ENCODE data around the gene CD300LF. TPM values are rescaled to one million over a fixed set of nuclear protein-coding genes. Genes with fewer than 3 reads are reported as not detected.

CD300LF gene
- total and polyA plus RNA-seq, 3 experiments from 2014 or later = not detected

- no peak overlapping the region for H3K27ac ChIP-seq (ENCODE audit: low read depth, low read length)
- H3K4me3 ChIP-seq (ENCODE audit: low read length) = no peak overlapping the region
- ChIA-PET POLR2A (no interaction called here), CTCF (no interaction called here)
- no peaks in the 10 kb centered on the region for H3K9me3 ChIP-seq (ENCODE audit: low read length)
- H3K4me1 ChIP-seq (ENCODE audit: insufficient read depth, low read length) = peaks cover 15% of the 10 kb centered on the region
- Mint-ChIP-seq H3K27me3 (peaks cover 7 to 19% of the 10 kb centered on the region in 2 donors), H3K27ac (no peak overlapping the region), H3K4me3 (no peak overlapping the region), H3K4me1 (peaks cover 15 to 22% (median 18%) of the 10 kb centered on the region in 3 donors), H3K36me3 (peaks cover 0 to 1% (median 0%) of the 10 kb centered on the region in 3 donors), H3K9me3 (no peaks in the 10 kb centered on the region)
- H3K36me3 ChIP-seq (ENCODE audit: insufficient read depth, low read length) = no peaks in the 10 kb centered on the region
- H3K27me3 ChIP-seq (ENCODE audit: insufficient read depth, low read length, poor library complexity, severe bottlenecking) = no peaks in the 10 kb centered on the region
- DNase-seq = no peak
Observed at GRCh38 chr17:74682028-74682427, 30.7 kb downstream of the CD300LF start.

- CTCF ChIA-PET = interaction anchor here (0.8 to 1.5 kb wide), 3 partner anchors 9 to 56 kb away, joined by 3 to 5 read pairs (median 4); no protein-coding TSS in a partner anchor
- H3K4me1 ChIP-seq (ENCODE audit: insufficient read depth, low read length) = peaks cover 15% of the 10 kb centered on the region
- peaks cover 12 to 25% of the 10 kb centered on the region in 2 donors for H3K27me3 Mint-ChIP-seq
Observed at GRCh38 chr17:74680941-74681340, 31.8 kb downstream of the CD300LF start.

GRCh38 chr17:74680213-74680612 lies 32.5 kb downstream of the CD300LF start:
- ChIA-PET CTCF (interaction anchor here (0.8 to 1.5 kb wide), 3 partner anchors 8 to 56 kb away, joined by 3 to 5 read pairs (median 4); no protein-coding TSS in a partner anchor), POLR2A (no interaction called here)
- H3K9me3 ChIP-seq (ENCODE audit: low read length) = no peaks in the 10 kb centered on the region
- Mint-ChIP-seq H3K4me1 (peaks cover 15 to 22% (median 18%) of the 10 kb centered on the region in 3 donors), H3K4me3 (no peak overlapping the region), H3K27me3 (peaks cover 12 to 32% of the 10 kb centered on the region in 2 donors), H3K36me3 (peaks cover 0 to 2% (median 0%) of the 10 kb centered on the region in 3 donors), H3K9me3 (no peaks in the 10 kb centered on the region), H3K27ac (peak overlapping the region in 1 of 8 donors; percentile 46)
- H3K27ac ChIP-seq (ENCODE audit: low read depth, low read length) = no peak overlapping the region
- H3K4me1 ChIP-seq (ENCODE audit: insufficient read depth, low read length) = peaks cover 15% of the 10 kb centered on the region
- no peak overlapping the region for H3K4me3 ChIP-seq (ENCODE audit: low read length)
- DNase-seq = no peak
- H3K27me3 ChIP-seq (ENCODE audit: insufficient read depth, low read length, poor library complexity, severe bottlenecking) = peaks cover 3% of the 10 kb centered on the region
- H3K36me3 ChIP-seq (ENCODE audit: insufficient read depth, low read length) = no peaks in the 10 kb centered on the region

More at GRCh38 chr17:74680941-74681340, 31.8 kb downstream of the CD300LF start:
- DNase-seq = no peak
- no peaks in the 10 kb centered on the region for H3K9me3 ChIP-seq (ENCODE audit: low read length)
- POLR2A ChIA-PET = no interaction called here
- H3K27ac Mint-ChIP-seq = no peak overlapping the region
- peaks cover 0 to 2% (median 0%) of the 10 kb centered on the region in 3 donors for H3K36me3 Mint-ChIP-seq
- no peaks in the 10 kb centered on the region for H3K9me3 Mint-ChIP-seq
- H3K36me3 ChIP-seq (ENCODE audit: insufficient read depth, low read length) = no peaks in the 10 kb centered on the region
- H3K27me3 ChIP-seq (ENCODE audit: insufficient read depth, low read length, poor library complexity, severe bottlenecking) = no peaks in the 10 kb centered on the region
- no peak overlapping the region for H3K4me3 ChIP-seq (ENCODE audit: low read length)
- no peak overlapping the region for H3K27ac ChIP-seq (ENCODE audit: low read depth, low read length)
- peaks cover 15 to 22% (median 18%) of the 10 kb centered on the region in 3 donors for H3K4me1 Mint-ChIP-seq
- no peak overlapping the region for H3K4me3 Mint-ChIP-seq

- Histone ChIP-seq H3K4me3 (ENCODE audit: low read length) (no peak overlapping the region), H3K9me3 (ENCODE audit: low read length) (no peaks in the 10 kb centered on the region), H3K27me3 (ENCODE audit: insufficient read depth, low read length, poor library complexity, severe bottlenecking) (peaks cover 3% of the 10 kb centered on the region), H3K36me3 (ENCODE audit: insufficient read depth, low read length) (no peaks in the 10 kb centered on the region), H3K27ac (ENCODE audit: low read depth, low read length) (no peak overlapping the region), H3K4me1 (ENCODE audit: insufficient read depth, low read length) (peaks cover 15% of the 10 kb centered on the region)
- H3K36me3 Mint-ChIP-seq = peaks cover 0 to 5% (median 0%) of the 10 kb centered on the region in 3 donors
- H3K27me3 Mint-ChIP-seq = peaks cover 18 to 40% of the 10 kb centered on the region in 2 donors
- no peak overlapping the region for H3K4me3 Mint-ChIP-seq
- peaks cover 15 to 22% (median 18%) of the 10 kb centered on the region in 3 donors for H3K4me1 Mint-ChIP-seq
- no peaks in the 10 kb centered on the region for H3K9me3 Mint-ChIP-seq
- no peak overlapping the region for H3K27ac Mint-ChIP-seq
- CTCF ChIA-PET = interaction anchor here (0.6 to 0.8 kb wide), 2 partner anchors 22 to 112 kb away, joined by 3 read pairs; no protein-coding TSS in a partner anchor
- no peak for DNase-seq
- POLR2A ChIA-PET = interaction anchor here (0.7 kb wide), 1 partner anchor 91 kb away, joined by 5 read pairs; no protein-coding TSS in a partner anchor
Observed at GRCh38 chr17:74679374-74679773, 33.3 kb downstream of the CD300LF start.

GRCh38 chr17:74678541-74678940 lies 34.2 kb downstream of the CD300LF start:
- DNase-seq = no peak
- peaks cover 15 to 22% (median 18%) of the 10 kb centered on the region in 3 donors for H3K4me1 Mint-ChIP-seq
- Histone ChIP-seq H3K27ac (ENCODE audit: low read depth, low read length) (no peak overlapping the region), H3K27me3 (ENCODE audit: insufficient read depth, low read length, poor library complexity, severe bottlenecking) (peaks cover 3% of the 10 kb centered on the region), H3K4me1 (ENCODE audit: insufficient read depth, low read length) (peaks cover 15% of the 10 kb centered on the region), H3K9me3 (ENCODE audit: low read length) (no peaks in the 10 kb centered on the region), H3K4me3 (ENCODE audit: low read length) (no peak overlapping the region), H3K36me3 (ENCODE audit: insufficient read depth, low read length) (no peaks in the 10 kb centered on the region)
- H3K9me3 Mint-ChIP-seq = no peaks in the 10 kb centered on the region
- H3K36me3 Mint-ChIP-seq = peaks cover 0 to 5% (median 0%) of the 10 kb centered on the region in 3 donors
- ChIA-PET CTCF (interaction anchor here (0.6 to 5.0 kb wide), 5 partner anchors 13 to 113 kb away, joined by 3 to 32 read pairs (median 3); partner anchors contain the start of gene RAB37), POLR2A (interaction anchor here (1.4 kb wide), 1 partner anchor 60 kb away, joined by 3 read pairs; no protein-coding TSS in a partner anchor)
- H3K27ac Mint-ChIP-seq = peak overlapping the region in 4 of 8 donors; percentile 9 to 68 (median 44)
- H3K4me3 Mint-ChIP-seq = no peak overlapping the region
- peaks cover 19 to 43% of the 10 kb centered on the region in 2 donors for H3K27me3 Mint-ChIP-seq

GRCh38 chr17:74677558-74678466 lies 34.9 kb downstream of the CD300LF start:
- DNase-seq = no peak
- no peak overlapping the region for H3K27ac ChIP-seq (ENCODE audit: low read depth, low read length)
- Mint-ChIP-seq H3K4me1 (peaks cover 15 to 22% (median 18%) of the 10 kb centered on the region in 3 donors), H3K27ac (peak overlapping the region in 3 of 8 donors; percentile 9 to 58 (median 31)), H3K36me3 (peaks cover 0 to 5% (median 0%) of the 10 kb centered on the region in 3 donors), H3K9me3 (no peaks in the 10 kb centered on the region), H3K27me3 (peaks cover 25 to 42% of the 10 kb centered on the region in 2 donors), H3K4me3 (peak overlapping the region in 4 of 7 donors; percentile 10 to 48 (median 29))
- H3K4me3 ChIP-seq (ENCODE audit: low read length) = no peak overlapping the region
- no peaks in the 10 kb centered on the region for H3K36me3 ChIP-seq (ENCODE audit: insufficient read depth, low read length)
- H3K27me3 ChIP-seq (ENCODE audit: insufficient read depth, low read length, poor library complexity, severe bottlenecking) = peaks cover 3% of the 10 kb centered on the region
- H3K9me3 ChIP-seq (ENCODE audit: low read length) = no peaks in the 10 kb centered on the region
- CTCF ChIA-PET = interaction anchor here (0.9 to 5.0 kb wide), 3 partner anchors 14 to 60 kb away, joined by 3 to 32 read pairs (median 29); partner anchors contain the start of gene RAB37
- POLR2A ChIA-PET = interaction anchor here (0.6 to 1.4 kb wide), 2 partner anchors 52 to 61 kb away, joined by 3 read pairs; no protein-coding TSS in a partner anchor
- H3K4me1 ChIP-seq (ENCODE audit: insufficient read depth, low read length) = peaks cover 15% of the 10 kb centered on the region

- no peaks in the 10 kb centered on the region for H3K4me1 ChIP-seq (ENCODE audit: insufficient read depth, low read length)
- peaks cover 18% of the 10 kb centered on the region for H3K27me3 ChIP-seq (ENCODE audit: insufficient read depth, low read length, poor library complexity, severe bottlenecking)
- H3K36me3 ChIP-seq (ENCODE audit: insufficient read depth, low read length) = no peaks in the 10 kb centered on the region
- Mint-ChIP-seq H3K36me3 (peaks cover 0 to 3% (median 0%) of the 10 kb centered on the region in 3 donors), H3K27me3 (peaks cover 51 to 77% of the 10 kb centered on the region in 2 donors), H3K4me1 (peaks cover 0 to 4% (median 2%) of the 10 kb centered on the region in 3 donors), H3K4me3 (no peak overlapping the region), H3K9me3 (no peaks in the 10 kb centered on the region), H3K27ac (no peak overlapping the region)
- no peak overlapping the region for H3K27ac ChIP-seq (ENCODE audit: low read depth, low read length)
- ChIA-PET CTCF (interaction anchor here (1.0 to 1.9 kb wide), 7 partner anchors 9 to 120 kb away, joined by 3 to 11 read pairs (median 7); no protein-coding TSS in a partner anchor), POLR2A (no interaction called here)
- H3K9me3 ChIP-seq (ENCODE audit: low read length) = no peaks in the 10 kb centered on the region
- peak; percentile 49 to 76 (median 60) for DNase-seq
- H3K4me3 ChIP-seq (ENCODE audit: low read length) = no peak overlapping the region
Observed at GRCh38 chr17:74671031-74671771, 41.5 kb downstream of the CD300LF start.

All from CD8-positive, alpha-beta memory T cell (primary cell).